ENCODE results near the gene C16orf46.

The C16orf46 gene

DNA sequence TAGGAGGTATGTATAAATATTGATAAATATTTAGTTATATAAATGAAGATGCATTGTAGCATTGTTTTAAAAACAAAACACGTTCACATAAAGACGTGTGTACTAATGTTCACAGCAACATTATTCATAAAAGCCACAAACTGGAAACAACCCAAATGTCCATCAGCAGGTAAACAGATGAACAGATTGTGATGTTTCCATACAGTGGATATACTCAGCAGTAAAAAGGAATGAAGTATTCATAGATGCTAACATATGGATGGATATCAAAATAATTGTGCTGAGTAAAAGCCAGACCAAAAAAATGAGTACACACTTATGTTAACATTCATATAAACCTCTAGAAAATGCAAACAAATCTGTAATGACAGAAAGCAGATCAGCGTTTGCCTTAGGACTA, 64.1 kb downstream of the C16orf46 start:
- no peak for DNase-seq

All from Kasumi-1 (cell line).